KG1 (cell line): ENCODE results near the gene GCGR.
"Not testable (repeated sequence)": the region's sequence is repeated elsewhere in the genome, so short reads cannot be mapped to it uniquely, and the experiment has no call there.

Experiments
- DNase-seq: peaks from one replicate; lab custom pipeline; 2025; lab: John Stamatoyannopoulos, UW

Gene GCGR

DNA sequence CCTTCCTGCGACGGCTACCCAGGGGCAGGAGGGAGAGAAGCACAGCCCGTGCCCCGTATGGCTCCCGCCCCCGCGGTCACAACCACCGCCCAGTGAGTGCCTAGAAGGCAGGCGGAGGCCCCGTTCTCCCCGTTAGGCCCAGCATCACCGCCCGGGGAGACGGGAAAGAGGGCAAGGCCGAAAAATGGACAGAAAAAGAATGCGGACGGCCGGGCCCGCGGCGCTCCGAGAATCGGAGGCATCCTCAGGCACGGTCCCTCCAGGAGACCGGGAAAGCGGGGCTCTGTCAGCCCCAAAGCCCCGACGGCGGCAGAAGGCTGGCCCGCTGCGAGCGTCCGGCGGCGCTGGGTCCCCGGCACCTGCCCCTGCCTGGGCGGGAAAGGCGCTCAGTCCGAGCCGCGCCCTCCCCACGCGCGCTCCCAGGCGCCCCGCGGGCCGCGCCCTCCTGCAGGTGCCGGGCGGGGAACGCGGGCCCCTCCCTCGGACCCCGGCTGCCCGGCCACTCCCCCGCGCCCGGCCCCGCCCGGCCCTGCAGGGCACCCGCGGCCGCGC is 28.7 kb downstream of the GCGR start:
- no peak for DNase-seq

DNA sequence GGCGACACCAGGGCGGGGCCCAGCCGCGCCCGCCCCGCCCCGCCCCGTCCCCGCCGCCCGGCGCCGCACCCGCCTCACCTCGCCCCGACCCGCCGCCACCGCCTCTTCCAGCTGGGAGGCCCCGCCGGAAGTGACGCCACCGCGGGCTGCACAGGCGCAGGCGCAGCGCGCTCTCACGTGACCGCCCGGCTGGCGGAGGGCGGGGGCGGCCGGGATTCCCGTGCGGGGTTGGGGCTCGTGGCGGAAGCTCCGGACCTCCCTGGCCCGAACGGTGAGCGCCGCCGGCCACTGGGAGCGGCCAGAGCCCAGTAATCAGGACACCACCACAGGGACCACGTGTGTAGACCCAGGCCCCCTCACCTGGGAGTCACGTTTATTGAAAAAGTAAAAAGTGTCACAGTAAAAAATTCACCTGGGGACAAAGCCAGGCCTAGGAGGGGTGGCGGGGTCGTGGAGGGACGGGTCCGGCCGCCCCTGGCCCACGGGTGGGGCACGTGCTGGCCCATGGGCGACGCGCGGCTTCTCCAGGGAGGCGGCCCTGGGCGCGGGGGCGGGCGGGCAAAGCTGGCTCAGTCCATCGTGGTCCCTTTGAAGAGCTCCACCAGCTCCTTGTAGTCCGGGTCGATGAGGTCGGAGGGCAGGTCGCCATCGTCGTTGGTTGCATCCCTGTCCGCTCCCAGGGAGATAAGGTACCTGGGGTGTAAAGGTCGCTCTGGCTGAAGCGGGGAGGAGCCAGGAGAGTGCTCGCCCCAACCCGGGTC is 29.4 kb downstream of the GCGR start, which contains the start of gene MCRIP1:
MCRIP1 (minus strand) TSS at position 132 of the 761 bp plus-strand sequence. CDS start 8,785 bp downstream, outside the sequence.
- DNase-seq = peak; percentile 88

DNA sequence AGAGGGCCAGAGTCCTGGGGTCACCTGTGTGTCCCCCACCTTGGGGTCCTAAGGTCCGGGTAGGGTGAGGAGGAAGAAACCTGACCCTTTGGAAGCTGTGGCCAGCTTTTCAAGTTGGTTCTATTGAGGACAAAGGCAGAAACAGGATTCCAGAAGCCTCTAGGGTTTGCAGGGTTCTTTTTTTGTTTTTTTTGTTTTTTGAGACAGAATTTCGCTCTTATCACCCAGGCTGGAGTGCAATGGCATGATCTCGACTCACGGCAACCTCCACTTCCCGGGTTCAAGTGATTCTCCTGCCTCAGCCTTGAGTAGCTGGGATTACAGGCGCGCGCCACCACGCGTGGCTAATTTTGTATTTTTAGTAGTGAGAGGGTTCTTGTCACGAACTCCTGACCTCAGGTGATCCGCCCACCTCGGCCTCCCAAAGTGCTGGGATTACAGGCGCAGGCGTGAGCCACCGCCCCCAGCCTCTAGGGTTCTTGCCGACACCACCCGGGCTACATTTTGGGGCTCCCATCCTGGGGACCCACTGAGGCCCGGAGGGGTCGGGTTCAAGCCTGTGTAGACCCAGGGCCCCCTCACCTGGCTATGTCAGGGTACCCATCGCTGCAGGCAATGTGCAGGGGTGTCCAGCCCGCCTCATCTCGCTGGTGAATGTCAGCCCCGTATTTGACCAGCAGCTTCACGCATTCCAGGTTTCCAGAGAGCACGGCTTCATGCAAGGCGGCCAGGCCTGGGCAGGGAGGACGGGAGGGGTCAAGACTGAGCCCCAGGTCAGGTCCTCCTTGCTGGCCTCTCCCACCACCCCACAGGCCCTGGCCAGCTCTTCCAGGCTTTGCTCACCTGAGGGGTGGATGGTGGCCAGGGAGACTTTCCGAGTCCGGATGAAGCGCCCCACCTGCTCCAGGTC is 30.2 kb downstream of the GCGR start:
- no peak for DNase-seq

DNA sequence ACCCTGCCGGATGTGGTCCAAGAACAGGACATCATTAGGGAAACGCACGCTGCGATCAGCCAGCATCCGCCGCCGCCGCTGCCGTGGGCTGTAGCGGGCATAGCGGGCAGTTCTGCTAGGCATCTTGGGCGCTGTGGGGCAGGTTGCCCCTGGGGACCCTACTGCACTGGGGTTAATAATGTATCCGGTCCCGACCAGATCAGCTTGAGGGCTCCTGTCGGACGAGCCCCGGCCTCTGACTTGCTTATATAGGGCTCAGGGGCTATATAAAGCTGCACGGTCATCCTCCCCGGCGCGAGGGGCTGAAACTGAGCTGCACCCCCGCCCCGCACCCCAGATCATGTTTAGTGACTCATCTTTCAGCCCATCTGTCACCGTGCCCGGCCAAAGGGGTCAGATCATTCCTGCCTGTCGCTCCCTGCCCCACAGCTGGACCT is 30.9 kb downstream of the GCGR start, which contains the start of gene PPP1R27:
PPP1R27 (minus strand) TSS at position 220 of the 437 bp plus-strand sequence; CDS start at position 123, 97 bp downstream.
- DNase-seq = no peak

DNA sequence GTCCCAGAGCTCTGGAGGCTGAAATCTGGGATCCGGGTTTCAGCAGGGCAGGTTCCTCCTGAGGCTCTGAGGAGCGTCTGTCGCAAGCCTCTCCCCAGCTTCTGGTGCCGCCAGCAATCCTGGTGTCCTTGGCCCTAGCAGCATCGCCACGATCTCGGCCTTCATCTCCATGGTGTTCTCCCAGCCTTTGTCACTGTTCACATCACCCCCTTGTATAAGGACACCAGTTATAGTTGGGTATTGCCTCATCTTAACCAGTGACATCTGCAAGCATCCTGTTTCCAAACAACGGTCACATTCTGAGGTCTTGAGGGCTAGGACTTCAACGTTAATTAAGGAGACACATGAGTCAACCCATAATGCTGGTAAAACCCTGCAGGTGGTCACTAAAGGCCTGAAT is 33.7 kb downstream of the GCGR start:
- no peak for DNase-seq

DNA sequence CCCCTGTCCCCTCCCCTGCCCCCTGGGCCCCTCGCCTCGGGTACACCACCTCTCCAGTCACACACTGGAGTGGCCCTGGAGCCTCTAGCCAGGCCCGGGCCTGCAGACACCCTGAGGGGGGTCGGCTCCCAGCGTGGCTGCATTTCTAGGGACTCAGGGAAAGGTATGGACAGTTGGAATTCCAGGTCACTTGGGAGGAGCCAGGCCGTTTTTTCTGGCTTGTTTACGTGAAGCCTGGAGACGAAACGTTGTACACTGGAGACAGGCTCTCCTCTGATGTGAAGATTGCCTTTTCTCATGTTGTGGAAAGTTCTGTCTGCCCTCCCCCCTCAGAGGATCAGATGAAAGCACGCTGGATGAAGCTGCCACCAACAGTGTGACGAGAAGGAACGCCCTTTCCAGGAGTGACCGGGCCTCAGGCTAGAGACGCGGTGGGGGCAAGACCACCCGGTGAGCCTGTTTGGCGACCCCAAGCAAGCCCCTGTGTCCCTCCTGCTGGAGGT is 34.9 kb downstream of the GCGR start:
- no peak for DNase-seq

DNA sequence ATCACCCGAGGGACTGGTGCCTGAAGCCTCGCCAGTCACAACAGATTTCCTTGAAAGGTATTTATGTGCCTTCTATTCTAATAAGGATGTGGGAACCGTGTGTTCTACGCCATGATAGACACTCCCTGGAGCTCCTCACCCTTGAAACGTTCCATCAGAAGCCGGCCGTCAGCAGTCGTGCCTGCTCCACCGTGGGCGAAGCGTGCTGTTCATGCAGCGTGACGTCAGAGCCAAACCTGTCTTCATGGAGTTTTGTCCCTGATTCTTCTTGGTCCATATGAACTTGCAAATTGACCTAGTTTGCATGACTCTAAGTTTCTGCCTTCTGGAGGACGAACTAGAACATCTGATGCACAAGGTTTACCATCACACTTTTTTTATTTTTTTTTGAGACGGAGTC is 35.4 kb downstream of the GCGR start:
- DNase-seq = no peak

DNA sequence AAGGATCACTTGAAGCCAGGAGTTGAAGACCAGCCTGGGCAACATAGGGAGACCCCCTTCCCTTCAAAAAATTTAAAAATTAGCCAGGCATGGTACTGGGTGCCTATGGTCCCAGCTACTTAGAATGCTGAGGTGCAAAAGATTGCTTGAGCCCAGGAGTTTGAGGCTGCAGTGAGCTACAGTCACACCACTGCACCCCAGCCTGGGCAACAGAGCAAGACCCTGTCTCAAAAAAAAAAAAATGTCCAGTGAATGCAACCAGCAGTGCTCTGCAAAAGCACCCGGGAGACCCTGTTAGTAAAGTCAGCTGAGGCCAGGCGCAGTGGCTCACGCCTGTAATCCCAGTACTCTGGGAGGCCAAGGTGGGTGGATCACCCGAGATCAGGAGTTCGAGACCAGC is 36.1 kb downstream of the GCGR start:
- DNase-seq = not testable (repeated sequence)

DNA sequence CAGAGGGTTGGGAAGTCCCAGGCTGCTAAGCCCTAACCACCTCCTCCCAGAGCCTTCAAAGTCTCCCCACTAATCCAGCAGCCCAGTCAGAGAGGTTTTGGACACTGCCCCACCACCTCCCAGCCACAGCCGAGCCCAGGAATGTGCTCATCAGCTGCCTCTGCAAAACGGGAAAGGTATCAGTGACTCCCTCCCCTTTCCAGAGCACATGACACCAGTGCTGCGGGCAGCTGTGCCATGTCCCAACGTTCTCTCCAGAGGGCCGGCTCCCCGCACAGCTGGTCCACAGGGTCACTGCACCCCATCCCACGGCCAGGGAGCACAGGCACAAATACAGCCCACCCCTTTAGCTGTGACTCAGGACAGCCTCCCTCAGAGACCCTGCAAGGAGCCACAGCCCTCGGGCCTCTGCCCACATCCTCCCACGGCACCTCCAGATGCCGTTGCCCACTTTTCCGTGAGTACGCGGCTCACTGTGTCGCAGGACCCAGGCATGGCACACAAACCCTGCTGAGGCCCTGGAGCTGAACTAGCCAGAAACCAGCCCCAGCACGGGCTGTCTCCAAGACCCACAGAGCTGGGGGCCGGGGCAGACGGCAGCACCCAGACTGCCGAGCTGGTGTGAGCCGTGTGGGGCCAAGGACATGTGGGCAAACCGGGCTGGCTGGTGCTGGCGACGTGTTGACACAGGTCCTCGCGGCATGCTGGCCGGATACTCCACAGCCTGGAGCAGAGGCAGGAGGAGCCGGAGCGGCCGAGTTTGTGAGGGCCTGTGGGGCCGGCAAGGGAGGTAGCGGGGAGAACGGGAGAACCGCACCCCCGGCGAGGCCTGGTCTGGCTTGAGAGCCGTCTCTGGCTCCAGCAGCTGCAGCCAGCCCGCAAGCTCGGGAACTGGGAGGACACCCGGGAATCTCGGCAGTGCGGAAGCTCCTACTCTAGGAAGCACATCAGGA is 37.2 kb downstream of the GCGR start:
- DNase-seq = no peak

DNA sequence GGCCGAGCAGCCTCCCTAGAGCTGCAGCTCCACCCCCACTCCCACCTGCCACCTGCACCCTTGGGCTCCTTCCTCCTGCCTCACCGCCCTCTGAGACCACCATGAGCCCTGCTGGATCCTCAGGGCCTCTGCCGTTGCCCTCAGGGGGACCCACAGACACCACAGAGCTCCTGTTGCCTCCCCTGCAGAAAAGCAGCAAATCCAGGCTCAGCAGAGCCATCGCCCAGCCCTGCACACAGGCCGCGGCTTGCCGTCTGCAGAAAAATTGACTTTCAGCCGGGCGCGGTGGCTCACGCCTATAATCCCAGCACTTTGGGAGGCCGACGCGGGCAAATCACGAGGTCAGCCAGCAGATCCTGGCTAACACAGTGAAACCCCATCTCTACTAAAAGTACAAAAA is 37.9 kb downstream of the GCGR start:
- DNase-seq = no peak

DNA sequence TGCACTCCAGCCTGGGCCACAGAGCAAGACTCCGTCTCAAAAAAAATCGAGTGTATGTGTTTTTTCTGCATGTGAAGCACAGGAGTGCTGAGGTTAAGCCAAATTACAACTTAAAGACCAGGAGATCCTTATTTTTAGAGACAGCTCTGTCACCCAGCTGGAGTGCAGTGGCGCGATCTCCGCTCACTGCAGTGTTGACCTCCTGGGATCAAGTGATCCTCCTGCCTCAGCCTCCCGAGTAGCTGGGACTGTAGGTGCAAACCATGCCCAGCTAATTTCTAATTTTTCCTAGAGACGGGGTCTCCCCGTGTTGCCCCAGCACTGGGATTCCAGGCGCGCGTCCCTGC is 38.4 kb downstream of the GCGR start:
- no peak for DNase-seq

DNA sequence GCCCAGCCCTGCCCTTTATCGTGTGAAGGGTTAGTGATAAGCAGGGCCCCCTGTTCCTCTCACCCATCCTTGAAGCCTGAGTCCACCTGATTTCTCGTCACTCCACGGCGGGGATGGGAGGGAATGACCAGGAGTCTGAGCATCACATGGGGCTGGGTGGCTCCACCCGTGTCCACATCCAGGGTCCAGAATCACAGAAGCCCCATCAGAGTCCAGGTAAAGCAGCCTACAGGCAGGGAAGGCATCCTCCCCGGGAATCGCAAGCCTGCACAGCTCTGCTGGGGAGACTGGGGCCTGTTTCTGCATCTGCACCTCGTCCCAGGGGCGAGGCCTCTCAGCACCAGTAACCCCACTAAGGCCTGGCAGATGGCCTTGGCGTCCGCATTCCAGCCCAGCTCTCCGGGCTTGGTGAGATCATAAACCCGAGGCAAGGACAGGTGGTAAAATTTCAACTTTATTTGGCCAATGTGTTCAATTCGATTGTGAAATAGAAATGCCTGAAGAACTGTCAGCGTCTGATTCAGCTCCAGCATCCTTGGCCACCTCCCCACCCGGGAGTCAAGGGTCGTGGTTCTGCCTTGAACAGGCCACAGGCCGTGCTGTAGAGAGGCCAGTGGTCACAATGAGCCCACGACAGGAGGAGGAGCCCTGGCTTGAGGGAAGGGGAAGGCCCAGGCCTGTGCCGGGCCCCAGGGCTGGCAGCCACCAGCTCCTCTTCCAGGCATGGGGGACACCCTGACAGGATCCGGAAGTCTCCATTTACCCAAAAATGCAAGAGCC is 39.0 kb downstream of the GCGR start:
- DNase-seq = no peak

DNA sequence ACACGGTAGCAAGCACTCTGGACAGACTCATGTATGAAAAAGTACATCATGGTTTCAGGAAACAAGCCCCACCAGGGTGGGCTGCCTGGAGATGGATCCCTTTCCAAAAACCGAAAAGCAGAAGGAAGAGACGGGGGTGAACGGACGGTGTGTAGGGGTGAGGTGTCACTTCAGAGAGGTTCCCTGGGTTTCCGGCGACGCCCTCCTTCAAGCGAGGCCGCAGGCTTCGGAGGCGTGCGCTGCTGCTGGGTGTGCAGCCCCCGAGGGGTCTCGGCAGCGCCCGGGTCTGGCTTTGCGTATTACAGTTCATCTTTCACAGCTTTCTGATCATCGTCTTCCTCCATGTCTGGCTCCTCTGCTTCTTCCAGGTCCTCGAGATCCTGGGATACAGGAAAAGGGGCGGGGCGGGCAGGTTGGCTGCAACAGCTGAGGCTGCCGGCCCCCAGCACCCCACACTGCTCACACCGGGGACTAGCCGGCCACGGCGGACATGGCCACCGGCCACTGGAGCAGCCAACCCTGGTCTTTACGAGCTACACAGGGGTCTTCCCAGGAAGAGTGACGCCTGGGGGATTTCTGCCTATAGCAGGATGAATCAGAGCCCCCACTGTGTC is 39.9 kb downstream of the GCGR start:
- no peak for DNase-seq

DNA sequence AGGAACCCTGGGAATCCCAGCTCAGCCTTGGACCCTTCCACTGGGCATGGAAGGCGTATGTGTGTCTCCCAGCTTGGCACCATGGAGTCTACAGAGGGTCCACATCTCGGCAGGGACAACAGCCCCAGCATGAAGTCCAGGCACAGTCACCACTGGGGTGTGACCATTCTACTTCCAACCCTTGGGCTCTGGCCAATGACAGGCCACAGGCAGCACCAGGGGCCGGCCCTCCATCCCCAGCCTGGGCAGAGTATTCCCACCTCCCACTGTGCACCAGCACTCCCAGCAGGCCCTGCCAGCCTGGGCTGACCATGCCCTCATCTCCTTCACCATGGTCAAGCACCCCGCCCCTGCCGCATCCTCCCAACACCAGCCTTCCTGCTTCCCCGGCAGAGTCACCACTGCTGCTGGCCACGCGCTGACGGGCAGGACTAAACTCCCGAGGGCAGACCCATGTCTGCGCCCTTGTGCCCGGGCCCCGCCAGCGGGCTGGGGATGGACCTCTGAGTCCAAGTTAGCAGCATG is 40.4 kb downstream of the GCGR start:
- no peak for DNase-seq

DNA sequence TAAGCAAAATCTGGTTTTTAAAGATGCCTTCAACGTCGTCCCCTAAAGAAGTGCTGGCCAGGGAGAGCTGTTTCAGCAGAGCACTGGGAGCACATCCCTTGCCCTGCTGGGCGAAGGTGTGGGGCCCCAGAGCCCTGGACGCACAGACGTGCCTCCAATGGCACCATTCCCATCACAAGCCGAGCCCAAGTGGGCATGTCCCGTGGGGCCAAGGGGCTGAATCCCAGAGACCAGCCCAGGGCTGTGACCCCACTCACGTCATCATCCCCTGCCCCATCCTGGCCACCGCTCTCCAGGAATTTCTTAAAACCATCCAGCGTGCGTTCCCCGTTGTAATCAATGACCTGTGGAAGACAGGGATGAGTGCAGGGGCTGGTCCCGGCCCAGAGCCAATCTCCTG is 40.9 kb downstream of the GCGR start:
- no peak for DNase-seq

DNA sequence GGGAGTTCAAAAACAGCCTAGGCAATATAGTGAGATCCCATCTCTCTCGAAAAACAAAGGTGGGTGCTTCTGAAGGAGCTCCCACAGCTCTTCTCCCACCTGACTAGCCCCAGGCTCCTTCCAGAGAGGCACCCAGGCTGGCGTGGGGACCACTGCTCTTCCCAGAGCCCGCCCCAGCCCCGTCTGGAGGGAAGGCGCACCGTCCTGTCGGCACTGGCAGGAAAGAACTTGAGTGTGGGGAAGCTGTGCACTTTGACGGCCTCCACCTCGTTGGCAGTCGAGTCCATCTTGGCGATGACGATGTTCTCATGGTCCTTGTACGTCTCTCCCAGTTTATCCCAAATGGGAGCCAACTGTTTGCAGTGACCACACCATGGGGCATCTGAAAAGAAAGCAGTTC is 41.4 kb downstream of the GCGR start:
- DNase-seq = no peak

DNA sequence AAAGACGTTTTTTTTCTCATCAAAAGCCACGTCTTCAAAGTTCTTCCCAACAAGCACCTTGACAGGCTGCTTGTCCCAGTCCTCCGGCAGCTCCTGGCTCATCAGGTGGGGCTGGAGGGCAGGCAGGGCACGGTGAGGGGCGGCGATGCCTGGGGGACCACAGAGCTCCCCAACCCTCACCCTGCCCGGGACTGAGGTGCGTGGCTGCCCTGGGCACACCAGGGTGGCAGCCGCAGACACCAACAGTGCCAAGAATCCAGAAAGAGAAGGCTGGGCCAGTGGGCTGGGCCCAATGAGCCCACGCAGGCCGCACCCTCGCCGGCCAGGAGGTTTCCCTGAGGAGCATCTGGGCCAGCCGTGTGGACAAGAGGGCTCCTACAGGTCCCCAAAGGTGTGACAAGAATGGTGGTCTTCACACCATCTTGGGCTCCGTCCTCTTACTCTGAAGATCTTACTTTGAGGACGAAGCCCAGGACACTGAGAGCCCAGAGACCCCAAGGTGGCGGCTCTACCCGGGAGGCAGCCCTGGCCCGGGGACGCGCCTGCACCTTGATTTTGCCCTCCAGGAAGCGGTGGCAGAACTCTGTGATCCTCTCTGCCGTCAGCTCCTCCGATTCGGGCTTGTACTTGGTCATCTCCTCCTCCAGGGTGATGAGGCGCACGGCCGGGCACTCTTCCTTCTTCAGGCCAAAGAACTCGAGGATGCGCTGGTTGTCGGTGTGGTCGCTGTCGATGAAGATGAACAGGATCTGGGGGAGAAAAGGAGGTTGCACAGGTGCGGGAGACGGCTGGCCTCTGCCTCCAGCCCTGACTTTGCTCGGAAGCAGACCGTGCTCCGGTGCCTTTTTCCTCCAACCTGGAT is 42.2 kb downstream of the GCGR start:
- no peak for DNase-seq

DNA sequence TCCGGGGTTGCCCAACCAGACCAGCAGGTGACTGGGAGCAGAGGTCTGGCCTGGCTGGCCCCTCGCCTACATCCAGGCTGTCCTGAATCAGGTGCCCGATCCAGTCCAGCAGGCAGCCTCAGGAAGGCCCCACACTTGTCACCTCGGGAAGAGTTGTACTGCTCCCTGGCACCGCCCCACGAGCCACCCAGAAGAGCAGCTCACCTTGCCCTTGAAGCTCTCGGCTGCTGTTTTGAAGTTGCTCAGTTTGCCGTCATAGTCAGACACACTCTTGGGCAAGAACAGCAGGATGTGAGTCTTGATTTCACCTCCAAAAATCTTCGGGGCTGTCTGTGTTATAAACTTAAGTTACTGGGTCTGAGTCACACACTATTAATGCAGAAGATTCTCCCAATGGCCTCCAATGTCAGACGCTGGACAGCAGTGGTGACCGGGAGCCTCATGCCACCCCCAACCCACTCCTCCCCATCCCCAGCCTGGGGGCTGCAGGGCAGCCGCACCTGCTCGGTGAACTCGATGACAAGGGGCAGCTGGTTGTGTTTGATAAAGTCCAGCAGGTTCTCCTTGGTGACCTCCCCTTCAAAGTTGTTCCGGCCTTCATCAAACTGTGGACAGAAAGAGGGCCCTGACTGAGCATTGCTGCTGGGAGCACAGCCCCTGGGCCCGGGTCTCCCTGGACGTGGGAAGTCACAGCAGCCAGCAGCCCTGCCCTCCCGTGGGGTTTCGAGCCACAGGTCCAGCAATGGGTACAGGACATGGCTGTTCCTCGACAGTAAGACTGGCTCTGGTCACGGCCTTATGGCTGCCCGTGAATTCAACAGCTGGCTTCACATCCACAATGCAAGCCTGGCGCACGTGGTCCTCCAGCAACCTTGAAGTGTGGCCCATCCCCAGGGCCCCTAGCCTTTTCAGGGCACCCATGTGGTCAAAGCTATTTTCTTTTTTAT is 43.1 kb downstream of the GCGR start:
- no peak for DNase-seq
